HCT116 (cell line): ENCODE measurements around the gene RXRA.

Experiments
- ELF1 ChIP-seq: IDR thresholded peaks from 2 replicates; pipeline ENCODE4 v1.6.1; 2012; ENCODE audit warnings: low read depth, borderline replicate concordance
- EZH2 ChIP-seq: fragments of 200-600 bp; sonication (generic); IDR thresholded peaks from 2 replicates; pipeline ENCODE4 v1.6.1; 2017; ENCODE audit warnings: antibody characterized with exemption, mixed run types
- EZH2phosphoT487 ChIP-seq: fragments of 200-600 bp; IDR thresholded peaks from 2 replicates; pipeline ENCODE4 v1.6.1; 2018; ENCODE audit warnings: antibody characterized with exemption, borderline replicate concordance
- JUND ChIP-seq: IDR thresholded peaks from 2 replicates; pipeline ENCODE4 v1.6.1; 2012
- POLR2A ChIP-seq: IDR thresholded peaks from 2 replicates; pipeline ENCODE4 v1.7.0; 2011; ENCODE audit warnings: borderline replicate concordance; ENCODE audit not compliant: insufficient read depth, insufficient read length; ENCODE audit errors: extremely low read depth
- POLR2AphosphoS5 ChIP-seq: IDR thresholded peaks from 2 replicates; pipeline ENCODE4 v1.6.1; 2011; ENCODE audit warnings: mild to moderate bottlenecking, low read depth, low read length, moderate library complexity
- SIN3A ChIP-seq: IDR thresholded peaks from 2 replicates; pipeline ENCODE4 v1.6.1; 2012; ENCODE audit warnings: low read depth
- ZNF274 ChIP-seq: fragments of 200-500 bp; sonication (Bioruptor generic); IDR thresholded peaks from 2 replicates; pipeline ENCODE4 v1.6.1; 2014; ENCODE audit warnings: mild to moderate bottlenecking, low read depth, low read length, inconsistent platforms
- TF ChIP-seq, protein P1 (sequence below), 3 experiments: fragments of 200-600 bp in 1 of 3; sonication (generic) in 1 of 3; IDR thresholded peaks in 2 of 3; conservative IDR thresholded peaks in 1 of 3; 2 replicates each; pipeline ENCODE4 v1.5.1; 2012 to 2017; ENCODE audit warnings: low read depth in 2 of 3, low read length in 2 of 3, antibody characterized with exemption in 1 of 3, borderline replicate concordance in 1 of 3, control low read depth in 1 of 3, mild to moderate bottlenecking in 1 of 3, mixed read lengths in 1 of 3, mixed run types in 1 of 3, moderate library complexity in 1 of 3; ENCODE audit not compliant: insufficient read depth in 1 of 3
- TF ChIP-seq, protein P2 (sequence below): IDR thresholded peaks from 2 replicates; pipeline ENCODE4 v1.6.1; 2011; ENCODE audit warnings: mild to moderate bottlenecking, low read length, moderate library complexity; ENCODE audit not compliant: insufficient replicate concordance; ENCODE audit errors: extremely low read depth
- TF ChIP-seq, protein P3 (sequence below): IDR thresholded peaks from 2 replicates; pipeline ENCODE4 v1.6.1; 2012; ENCODE audit warnings: low read depth

DNA sequence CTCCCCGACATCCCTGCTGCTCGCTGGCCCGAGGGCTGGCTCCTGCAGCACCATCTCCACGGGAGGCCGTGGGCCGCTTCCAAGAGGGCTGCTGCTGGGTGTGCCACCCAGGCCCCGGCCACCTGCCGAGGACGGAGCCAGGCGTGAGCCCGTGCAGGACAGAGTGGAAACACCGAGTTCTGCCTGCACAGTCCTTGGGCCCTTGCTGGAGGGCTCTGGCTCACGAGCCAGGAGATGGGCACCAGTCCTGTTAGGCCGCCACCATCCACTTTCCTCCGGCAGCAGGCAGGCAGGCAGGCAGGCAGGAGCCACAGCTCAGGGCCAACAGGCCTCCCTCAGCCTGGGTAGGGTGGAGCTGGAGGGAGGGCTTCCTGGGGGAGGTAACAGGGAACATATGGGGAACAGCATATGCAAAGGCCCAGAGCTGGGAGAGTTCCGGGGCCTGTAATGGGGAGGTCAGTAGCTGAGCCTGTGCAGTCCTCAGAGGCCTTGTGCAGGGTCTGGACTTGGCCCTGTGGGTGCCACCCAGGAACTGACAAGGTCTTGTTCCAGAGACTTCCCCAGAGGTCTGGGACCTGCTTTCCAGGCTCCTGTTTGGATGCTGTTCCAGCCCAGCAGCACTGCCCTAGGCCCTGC lies 31.9 kb downstream of the RXRA start:
- no peak for TF ChIP-seq ZNF274
- TF ChIP-seq ELF1, result no peak
- TF ChIP-seq EZH2phosphoT487, result no peak
- no peak for TF ChIP-seq POLR2A
- TF ChIP-seq, protein P1, sequence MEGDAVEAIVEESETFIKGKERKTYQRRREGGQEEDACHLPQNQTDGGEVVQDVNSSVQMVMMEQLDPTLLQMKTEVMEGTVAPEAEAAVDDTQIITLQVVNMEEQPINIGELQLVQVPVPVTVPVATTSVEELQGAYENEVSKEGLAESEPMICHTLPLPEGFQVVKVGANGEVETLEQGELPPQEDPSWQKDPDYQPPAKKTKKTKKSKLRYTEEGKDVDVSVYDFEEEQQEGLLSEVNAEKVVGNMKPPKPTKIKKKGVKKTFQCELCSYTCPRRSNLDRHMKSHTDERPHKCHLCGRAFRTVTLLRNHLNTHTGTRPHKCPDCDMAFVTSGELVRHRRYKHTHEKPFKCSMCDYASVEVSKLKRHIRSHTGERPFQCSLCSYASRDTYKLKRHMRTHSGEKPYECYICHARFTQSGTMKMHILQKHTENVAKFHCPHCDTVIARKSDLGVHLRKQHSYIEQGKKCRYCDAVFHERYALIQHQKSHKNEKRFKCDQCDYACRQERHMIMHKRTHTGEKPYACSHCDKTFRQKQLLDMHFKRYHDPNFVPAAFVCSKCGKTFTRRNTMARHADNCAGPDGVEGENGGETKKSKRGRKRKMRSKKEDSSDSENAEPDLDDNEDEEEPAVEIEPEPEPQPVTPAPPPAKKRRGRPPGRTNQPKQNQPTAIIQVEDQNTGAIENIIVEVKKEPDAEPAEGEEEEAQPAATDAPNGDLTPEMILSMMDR (IDR thresholded peaks at IDR 0.05 in 2 of 3, conservative IDR thresholded peaks at IDR 0.05 in 1 of 3; ENCODE audit: borderline replicate concordance in 1 of 3, insufficient read depth in 1 of 3, low read depth in 2 of 3, low read length in 2 of 3), result no peak
- TF ChIP-seq, protein P2, sequence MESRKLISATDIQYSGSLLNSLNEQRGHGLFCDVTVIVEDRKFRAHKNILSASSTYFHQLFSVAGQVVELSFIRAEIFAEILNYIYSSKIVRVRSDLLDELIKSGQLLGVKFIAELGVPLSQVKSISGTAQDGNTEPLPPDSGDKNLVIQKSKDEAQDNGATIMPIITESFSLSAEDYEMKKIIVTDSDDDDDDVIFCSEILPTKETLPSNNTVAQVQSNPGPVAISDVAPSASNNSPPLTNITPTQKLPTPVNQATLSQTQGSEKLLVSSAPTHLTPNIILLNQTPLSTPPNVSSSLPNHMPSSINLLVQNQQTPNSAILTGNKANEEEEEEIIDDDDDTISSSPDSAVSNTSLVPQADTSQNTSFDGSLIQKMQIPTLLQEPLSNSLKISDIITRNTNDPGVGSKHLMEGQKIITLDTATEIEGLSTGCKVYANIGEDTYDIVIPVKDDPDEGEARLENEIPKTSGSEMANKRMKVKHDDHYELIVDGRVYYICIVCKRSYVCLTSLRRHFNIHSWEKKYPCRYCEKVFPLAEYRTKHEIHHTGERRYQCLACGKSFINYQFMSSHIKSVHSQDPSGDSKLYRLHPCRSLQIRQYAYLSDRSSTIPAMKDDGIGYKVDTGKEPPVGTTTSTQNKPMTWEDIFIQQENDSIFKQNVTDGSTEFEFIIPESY, result no peak
- no peak for TF ChIP-seq JUND
- TF ChIP-seq POLR2AphosphoS5, result no peak
- no peak for TF ChIP-seq EZH2
- no peak for TF ChIP-seq SIN3A
- TF ChIP-seq, protein P3, sequence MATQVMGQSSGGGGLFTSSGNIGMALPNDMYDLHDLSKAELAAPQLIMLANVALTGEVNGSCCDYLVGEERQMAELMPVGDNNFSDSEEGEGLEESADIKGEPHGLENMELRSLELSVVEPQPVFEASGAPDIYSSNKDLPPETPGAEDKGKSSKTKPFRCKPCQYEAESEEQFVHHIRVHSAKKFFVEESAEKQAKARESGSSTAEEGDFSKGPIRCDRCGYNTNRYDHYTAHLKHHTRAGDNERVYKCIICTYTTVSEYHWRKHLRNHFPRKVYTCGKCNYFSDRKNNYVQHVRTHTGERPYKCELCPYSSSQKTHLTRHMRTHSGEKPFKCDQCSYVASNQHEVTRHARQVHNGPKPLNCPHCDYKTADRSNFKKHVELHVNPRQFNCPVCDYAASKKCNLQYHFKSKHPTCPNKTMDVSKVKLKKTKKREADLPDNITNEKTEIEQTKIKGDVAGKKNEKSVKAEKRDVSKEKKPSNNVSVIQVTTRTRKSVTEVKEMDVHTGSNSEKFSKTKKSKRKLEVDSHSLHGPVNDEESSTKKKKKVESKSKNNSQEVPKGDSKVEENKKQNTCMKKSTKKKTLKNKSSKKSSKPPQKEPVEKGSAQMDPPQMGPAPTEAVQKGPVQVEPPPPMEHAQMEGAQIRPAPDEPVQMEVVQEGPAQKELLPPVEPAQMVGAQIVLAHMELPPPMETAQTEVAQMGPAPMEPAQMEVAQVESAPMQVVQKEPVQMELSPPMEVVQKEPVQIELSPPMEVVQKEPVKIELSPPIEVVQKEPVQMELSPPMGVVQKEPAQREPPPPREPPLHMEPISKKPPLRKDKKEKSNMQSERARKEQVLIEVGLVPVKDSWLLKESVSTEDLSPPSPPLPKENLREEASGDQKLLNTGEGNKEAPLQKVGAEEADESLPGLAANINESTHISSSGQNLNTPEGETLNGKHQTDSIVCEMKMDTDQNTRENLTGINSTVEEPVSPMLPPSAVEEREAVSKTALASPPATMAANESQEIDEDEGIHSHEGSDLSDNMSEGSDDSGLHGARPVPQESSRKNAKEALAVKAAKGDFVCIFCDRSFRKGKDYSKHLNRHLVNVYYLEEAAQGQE, result no peak
